Effector memory CD8-positive, alpha-beta T cell (primary cell): Measurements from ENCODE around the gene METTL16.

Experiments used
- ATAC-seq: fragments of 150-1000 bp; cut with Tn5 transposase; replicated peaks from 2 replicates; pipeline ENCODE4 v1.10.0; 2021; ENCODE audit warnings: mild to moderate bottlenecking, moderate library complexity
- DNase-seq, 3 experiments: peaks; one replicate each; pipeline ENCODE4 v3.0.0; 2021
- H3K27ac Mint-ChIP-seq, 2 donors: one replicate each; pipeline ENCODE4 v1.8.0; 2022; ENCODE audit warnings: mild to moderate bottlenecking in 2 of 2, mixed read lengths in 2 of 2, moderate library complexity in 2 of 2
- H3K27me3 Mint-ChIP-seq, 2 donors: one replicate each; pipeline ENCODE4 v1.8.0; 2022; ENCODE audit warnings: mixed read lengths in 2 of 2
- H3K36me3 Mint-ChIP-seq: one replicate; pipeline ENCODE4 v1.8.0; 2022; ENCODE audit warnings: mild to moderate bottlenecking, moderate library complexity, mixed read lengths; ENCODE audit not compliant: insufficient read depth
- H3K4me1 Mint-ChIP-seq, 2 donors: one replicate each; pipeline ENCODE4 v1.8.0; 2022; ENCODE audit warnings: low read depth in 2 of 2, mixed read lengths in 2 of 2
- H3K4me3 Mint-ChIP-seq, 2 donors: one replicate each; pipeline ENCODE4 v1.8.0; 2022; ENCODE audit warnings: mild to moderate bottlenecking in 2 of 2, mixed read lengths in 2 of 2, moderate library complexity in 2 of 2
- H3K9me3 Mint-ChIP-seq, 2 donors: one replicate each; pipeline ENCODE4 v1.8.0; 2022; ENCODE audit warnings: mixed read lengths in 2 of 2

METTL16 gene

GRCh38 chr17:2380226-2380922 lies 131.3 kb downstream of the METTL16 start:
- ATAC-seq, result no peak
- Mint-ChIP-seq H3K9me3 (no peaks in the 10 kb centered on the region), H3K4me1 (peaks cover 0 to 3% of the 10 kb centered on the region in 2 donors), H3K4me3 (no peak overlapping the region), H3K27me3 (no peaks in the 10 kb centered on the region), H3K36me3 (peaks cover 51% of the 10 kb centered on the region), H3K27ac (peak overlapping the region in 1 of 2 donors; percentile 60)
- no peak for DNase-seq

GRCh38 chr17:2379489-2380225 lies 132.0 kb downstream of the METTL16 start:
- H3K27ac Mint-ChIP-seq, result no peak overlapping the region
- H3K36me3 Mint-ChIP-seq, result peaks cover 48% of the 10 kb centered on the region
- peaks cover 0 to 3% of the 10 kb centered on the region in 2 donors for H3K4me1 Mint-ChIP-seq
- no peaks in the 10 kb centered on the region for H3K27me3 Mint-ChIP-seq
- DNase-seq (no peak), ATAC-seq (no peak)
- no peaks in the 10 kb centered on the region for H3K9me3 Mint-ChIP-seq
- no peak overlapping the region for H3K4me3 Mint-ChIP-seq

DNA sequence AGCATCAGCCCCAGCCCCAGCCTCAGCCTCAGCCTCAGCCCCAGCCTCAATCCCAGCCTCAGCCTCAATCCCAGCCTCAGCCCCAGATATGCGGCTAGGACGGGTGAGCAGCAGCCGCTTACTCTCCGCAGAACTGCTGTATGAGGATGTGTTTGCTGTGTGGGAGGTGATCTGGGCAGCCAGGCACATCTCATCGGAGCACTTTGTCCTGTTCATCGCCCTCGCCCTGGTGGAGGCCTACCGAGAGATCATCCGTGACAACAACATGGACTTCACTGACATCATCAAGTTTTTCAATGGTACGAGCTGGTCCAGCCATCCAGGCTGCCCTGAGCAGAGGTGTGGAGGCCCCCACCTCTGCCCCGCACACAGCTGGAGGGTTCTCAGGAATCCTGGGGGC lies 132.8 kb downstream of the METTL16 start:
- H3K27ac Mint-ChIP-seq, result no peak overlapping the region
- DNase-seq (no peak), ATAC-seq (no peak)
- peaks cover 0 to 3% of the 10 kb centered on the region in 2 donors for H3K4me1 Mint-ChIP-seq
- peaks cover 45% of the 10 kb centered on the region for H3K36me3 Mint-ChIP-seq
- H3K27me3 Mint-ChIP-seq, result no peaks in the 10 kb centered on the region
- no peak overlapping the region for H3K4me3 Mint-ChIP-seq
- no peaks in the 10 kb centered on the region for H3K9me3 Mint-ChIP-seq

DNA sequence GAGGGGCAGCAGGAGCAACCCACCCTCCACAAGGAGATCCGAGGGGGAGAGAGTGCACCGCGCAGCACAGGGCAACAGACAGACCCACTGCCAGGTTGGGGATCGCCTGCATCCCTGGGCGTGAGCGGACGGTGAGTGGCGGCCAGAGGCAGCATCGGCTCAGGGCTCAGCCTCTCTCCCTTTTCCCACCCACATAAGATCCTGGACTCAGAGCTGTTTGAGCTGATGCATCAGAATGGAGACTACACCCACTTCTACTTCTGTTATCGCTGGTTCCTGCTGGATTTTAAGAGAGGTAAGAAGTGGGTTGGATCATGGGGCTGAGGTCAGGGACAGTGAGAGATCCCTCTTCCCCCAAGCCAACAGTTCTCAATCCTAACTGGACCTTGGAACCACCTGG lies 134.0 kb downstream of the METTL16 start:
- Mint-ChIP-seq H3K27ac (no peak overlapping the region), H3K36me3 (peaks cover 43% of the 10 kb centered on the region), H3K4me3 (no peak overlapping the region), H3K9me3 (no peaks in the 10 kb centered on the region), H3K4me1 (no peaks in the 10 kb centered on the region), H3K27me3 (no peaks in the 10 kb centered on the region)
- no peak for ATAC-seq
- no peak for DNase-seq

DNA sequence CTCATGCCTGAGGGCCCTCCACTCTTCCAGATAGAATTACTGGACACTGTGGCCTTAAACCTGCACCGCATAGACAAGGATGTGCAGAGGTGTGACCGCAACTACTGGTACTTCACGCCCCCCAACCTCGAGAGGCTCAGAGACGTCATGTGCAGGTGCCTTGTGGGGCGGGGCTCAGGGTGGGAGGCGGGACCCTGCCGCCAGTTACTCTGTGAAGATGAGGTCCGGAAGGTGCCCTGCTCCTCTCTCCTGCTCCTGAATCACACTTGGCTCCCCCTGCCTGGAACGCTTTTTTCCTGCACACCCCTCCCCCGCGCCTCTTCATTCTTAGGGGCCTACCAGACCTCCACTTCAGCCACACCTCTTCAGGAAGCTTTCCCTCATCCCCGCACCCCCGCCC lies 135.6 kb downstream of the METTL16 start:
- DNase-seq (no peak), ATAC-seq (no peak)
- no peaks in the 10 kb centered on the region for H3K4me1 Mint-ChIP-seq
- peaks cover 33% of the 10 kb centered on the region for H3K36me3 Mint-ChIP-seq
- no peaks in the 10 kb centered on the region for H3K9me3 Mint-ChIP-seq
- no peak overlapping the region for H3K4me3 Mint-ChIP-seq
- peak overlapping the region in 1 of 2 donors; percentile 85 for H3K27ac Mint-ChIP-seq
- H3K27me3 Mint-ChIP-seq, result no peaks in the 10 kb centered on the region

DNA sequence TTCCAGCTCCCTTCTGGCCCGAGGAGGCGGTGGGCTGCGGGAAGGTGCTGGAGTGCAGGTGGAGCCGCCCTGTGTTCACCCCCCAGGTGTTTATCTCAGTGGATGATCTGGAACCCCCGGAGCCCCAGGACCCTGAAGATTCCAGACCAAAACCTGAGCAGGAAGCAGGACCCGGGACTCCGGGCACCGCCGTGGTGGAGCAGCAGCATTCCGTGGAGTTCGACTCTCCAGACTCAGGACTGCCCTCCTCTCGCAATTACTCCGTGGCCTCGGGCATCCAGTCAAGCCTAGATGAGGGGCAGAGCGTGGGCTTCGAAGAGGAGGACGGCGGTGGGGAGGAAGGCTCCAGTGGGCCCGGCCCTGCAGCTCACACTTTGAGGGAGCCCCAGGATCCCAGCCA lies 136.3 kb downstream of the METTL16 start:
- no peaks in the 10 kb centered on the region for H3K9me3 Mint-ChIP-seq
- peaks cover 26% of the 10 kb centered on the region for H3K36me3 Mint-ChIP-seq
- DNase-seq (no peak), ATAC-seq (no peak)
- H3K4me1 Mint-ChIP-seq, result no peaks in the 10 kb centered on the region
- no peaks in the 10 kb centered on the region for H3K27me3 Mint-ChIP-seq
- no peak overlapping the region for H3K4me3 Mint-ChIP-seq
- no peak overlapping the region for H3K27ac Mint-ChIP-seq

DNA sequence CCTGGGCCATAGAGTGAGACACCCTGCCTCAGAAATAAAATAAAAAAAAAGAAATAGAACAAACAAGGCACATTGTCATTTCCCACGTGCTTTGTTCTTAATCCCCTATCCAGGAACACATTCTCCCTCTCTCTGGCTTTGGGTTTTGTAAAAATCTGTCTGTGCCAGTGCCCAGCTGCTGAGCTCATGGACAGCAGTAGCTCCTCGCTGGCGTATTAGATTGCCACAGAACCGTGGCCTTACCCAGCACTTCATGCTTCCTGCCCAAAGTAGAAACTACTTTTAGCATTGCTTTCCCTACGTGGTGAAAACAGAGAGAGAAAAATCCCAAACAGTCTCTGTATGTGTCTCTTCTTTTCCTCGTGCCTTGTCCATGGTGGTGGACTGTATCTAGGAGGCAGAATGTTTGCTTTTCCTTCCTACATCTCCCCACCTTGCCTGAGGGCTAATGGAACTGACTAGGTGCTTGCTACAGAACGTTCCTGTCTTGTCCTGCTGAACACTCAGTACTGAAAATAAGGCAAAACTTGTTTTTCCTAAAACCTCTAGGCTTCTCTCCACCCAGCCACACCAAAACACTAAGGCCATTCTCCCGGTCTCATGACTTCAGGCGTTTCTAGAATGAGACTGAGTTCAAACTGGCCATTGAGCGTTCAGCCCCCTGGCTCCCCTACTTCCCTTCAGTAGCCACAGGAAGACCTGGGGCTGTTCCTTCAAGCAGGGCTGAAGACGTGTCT lies 137.0 kb downstream of the METTL16 start:
- Mint-ChIP-seq H3K27ac (no peak overlapping the region), H3K4me3 (no peak overlapping the region), H3K4me1 (no peaks in the 10 kb centered on the region), H3K36me3 (peaks cover 29% of the 10 kb centered on the region), H3K27me3 (no peaks in the 10 kb centered on the region), H3K9me3 (no peaks in the 10 kb centered on the region)
- no peak for DNase-seq
- ATAC-seq, result no peak

GRCh38 chr17:2373179-2373578 lies 138.5 kb downstream of the METTL16 start:
- DNase-seq (no peak), ATAC-seq (no peak)
- Mint-ChIP-seq H3K27me3 (no peaks in the 10 kb centered on the region), H3K9me3 (no peaks in the 10 kb centered on the region), H3K4me3 (no peak overlapping the region), H3K27ac (no peak overlapping the region), H3K36me3 (peaks cover 21% of the 10 kb centered on the region), H3K4me1 (no peaks in the 10 kb centered on the region)

DNA sequence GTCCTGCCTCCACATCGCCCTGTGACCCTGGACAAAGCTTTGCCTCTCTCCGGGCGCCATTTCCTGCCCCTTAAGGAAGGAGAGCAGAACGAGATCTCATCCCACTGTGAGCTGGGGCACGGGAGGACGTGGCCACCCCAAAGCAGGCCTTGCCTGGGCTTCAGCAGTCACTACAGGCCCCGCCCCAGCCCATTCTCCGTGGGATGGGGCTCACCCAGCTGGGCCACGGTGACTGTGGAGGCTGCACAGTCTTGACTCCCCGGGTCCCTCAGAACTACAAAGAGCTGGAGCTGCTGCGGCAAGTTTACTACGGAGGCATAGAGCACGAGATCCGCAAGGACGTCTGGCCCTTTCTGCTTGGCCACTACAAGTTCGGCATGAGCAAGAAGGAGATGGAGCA lies 139.0 kb downstream of the METTL16 start:
- no peaks in the 10 kb centered on the region for H3K9me3 Mint-ChIP-seq
- H3K4me1 Mint-ChIP-seq, result no peaks in the 10 kb centered on the region
- peaks cover 16% of the 10 kb centered on the region for H3K36me3 Mint-ChIP-seq
- no peak overlapping the region for H3K27ac Mint-ChIP-seq
- DNase-seq (no peak), ATAC-seq (no peak)
- no peaks in the 10 kb centered on the region for H3K27me3 Mint-ChIP-seq
- H3K4me3 Mint-ChIP-seq, result no peak overlapping the region

GRCh38 chr17:2372180-2372579 lies 139.5 kb downstream of the METTL16 start:
- Mint-ChIP-seq H3K9me3 (no peaks in the 10 kb centered on the region), H3K27me3 (no peaks in the 10 kb centered on the region), H3K4me3 (no peak overlapping the region), H3K4me1 (no peaks in the 10 kb centered on the region), H3K36me3 (peaks cover 15% of the 10 kb centered on the region), H3K27ac (no peak overlapping the region)
- DNase-seq (no peak), ATAC-seq (no peak)

- Mint-ChIP-seq H3K4me3 (no peak overlapping the region), H3K27me3 (no peaks in the 10 kb centered on the region), H3K27ac (peak overlapping the region in 1 of 2 donors; percentile 8), H3K9me3 (no peaks in the 10 kb centered on the region), H3K4me1 (no peaks in the 10 kb centered on the region), H3K36me3 (peaks cover 10% of the 10 kb centered on the region)
- ATAC-seq (no peak), DNase-seq (no peak)
Measured at GRCh38 chr17:2371183-2372130, 140.2 kb downstream of the METTL16 start.

DNA sequence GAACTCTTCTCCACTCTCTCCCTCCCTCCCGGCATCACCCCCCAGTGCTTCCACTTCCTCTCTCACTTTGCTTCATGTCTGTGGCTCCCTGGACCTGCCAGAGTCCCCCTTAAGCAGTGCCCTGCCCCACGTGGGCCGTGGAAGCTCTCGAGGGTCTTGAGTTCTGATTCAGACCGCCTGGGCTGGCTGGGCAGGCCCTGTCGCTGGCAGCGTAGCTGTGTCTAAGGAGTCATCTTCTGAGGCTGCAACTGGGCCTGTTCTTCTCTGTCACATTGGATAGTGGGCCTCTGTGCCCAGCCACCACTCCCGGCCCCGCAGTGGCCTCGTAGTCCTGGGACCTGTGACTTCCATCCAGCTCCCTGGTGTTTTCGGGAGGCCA lies 141.5 kb downstream of the METTL16 start:
- H3K9me3 Mint-ChIP-seq, result no peaks in the 10 kb centered on the region

More for the DNA sequence above, 141.5 kb downstream of the METTL16 start:
- H3K4me3 Mint-ChIP-seq, result no peak overlapping the region
- ATAC-seq (no peak), DNase-seq (no peak)
- peaks cover 17% of the 10 kb centered on the region for H3K36me3 Mint-ChIP-seq
- no peaks in the 10 kb centered on the region for H3K4me1 Mint-ChIP-seq
- no peaks in the 10 kb centered on the region for H3K27me3 Mint-ChIP-seq
- H3K27ac Mint-ChIP-seq, result peak overlapping the region; percentile 44 to 68
